PFSK-1 (cell line): Measurements from ENCODE around the gene SP4.

ENCODE experiments used
- FOXP2 ChIP-seq: optimal IDR thresholded peaks from 2 replicates; pipeline ENCODE3; 2011; ENCODE audit warnings: borderline replicate concordance, control low read depth, inconsistent platforms; ENCODE audit not compliant: insufficient read depth; ENCODE audit errors: extremely low read length, extremely low read depth
- POLR2AphosphoS5 ChIP-seq: IDR thresholded peaks from 2 replicates; pipeline ENCODE4 v1.6.1; 2012; ENCODE audit warnings: low read depth, mild to moderate bottlenecking, control low read depth, low read length, moderate library complexity
- SIN3A ChIP-seq: IDR thresholded peaks from 2 replicates; pipeline ENCODE4 v1.6.1; 2012; ENCODE audit warnings: mild to moderate bottlenecking, low read length, moderate library complexity, borderline replicate concordance; ENCODE audit not compliant: insufficient read depth
- TAF1 ChIP-seq: IDR thresholded peaks from 2 replicates; pipeline ENCODE4 v1.6.1; 2012; ENCODE audit warnings: low read length, control low read depth, borderline replicate concordance; ENCODE audit not compliant: insufficient read depth
- TF ChIP-seq, protein P1 (sequence below), 2 experiments: IDR thresholded peaks; 2 replicates each; pipeline versions ENCODE4 v1.6.1 to v1.8.0; 2011 to 2012; ENCODE audit warnings: low read depth in 2 of 2, low read length in 2 of 2, control low read depth in 1 of 2, inconsistent platforms in 1 of 2, mild to moderate bottlenecking in 1 of 2, moderate library complexity in 1 of 2; ENCODE audit not compliant: insufficient read depth in 1 of 2

SP4 gene

DNA sequence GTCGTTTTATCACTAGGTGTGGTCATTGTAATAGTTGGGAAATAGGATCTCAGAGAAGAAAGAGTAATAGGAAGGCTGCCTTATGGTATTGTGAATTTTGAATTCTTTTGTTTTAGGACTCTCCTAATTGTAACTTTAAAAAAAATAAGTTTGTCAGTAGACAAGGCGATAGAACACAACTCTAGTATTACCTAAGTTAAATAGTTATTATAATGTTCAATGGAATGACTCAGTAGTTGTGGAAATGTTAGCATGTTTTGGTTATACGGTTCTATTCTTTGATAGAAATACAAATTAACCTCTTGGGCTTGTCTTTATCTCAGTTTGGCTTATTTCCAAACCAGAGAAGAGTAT is 116.4 kb downstream of the SP4 start:
- TF ChIP-seq TAF1 (no peak), SIN3A (no peak), FOXP2 (no peak), POLR2AphosphoS5 (no peak)
- TF ChIP-seq, protein P1, sequence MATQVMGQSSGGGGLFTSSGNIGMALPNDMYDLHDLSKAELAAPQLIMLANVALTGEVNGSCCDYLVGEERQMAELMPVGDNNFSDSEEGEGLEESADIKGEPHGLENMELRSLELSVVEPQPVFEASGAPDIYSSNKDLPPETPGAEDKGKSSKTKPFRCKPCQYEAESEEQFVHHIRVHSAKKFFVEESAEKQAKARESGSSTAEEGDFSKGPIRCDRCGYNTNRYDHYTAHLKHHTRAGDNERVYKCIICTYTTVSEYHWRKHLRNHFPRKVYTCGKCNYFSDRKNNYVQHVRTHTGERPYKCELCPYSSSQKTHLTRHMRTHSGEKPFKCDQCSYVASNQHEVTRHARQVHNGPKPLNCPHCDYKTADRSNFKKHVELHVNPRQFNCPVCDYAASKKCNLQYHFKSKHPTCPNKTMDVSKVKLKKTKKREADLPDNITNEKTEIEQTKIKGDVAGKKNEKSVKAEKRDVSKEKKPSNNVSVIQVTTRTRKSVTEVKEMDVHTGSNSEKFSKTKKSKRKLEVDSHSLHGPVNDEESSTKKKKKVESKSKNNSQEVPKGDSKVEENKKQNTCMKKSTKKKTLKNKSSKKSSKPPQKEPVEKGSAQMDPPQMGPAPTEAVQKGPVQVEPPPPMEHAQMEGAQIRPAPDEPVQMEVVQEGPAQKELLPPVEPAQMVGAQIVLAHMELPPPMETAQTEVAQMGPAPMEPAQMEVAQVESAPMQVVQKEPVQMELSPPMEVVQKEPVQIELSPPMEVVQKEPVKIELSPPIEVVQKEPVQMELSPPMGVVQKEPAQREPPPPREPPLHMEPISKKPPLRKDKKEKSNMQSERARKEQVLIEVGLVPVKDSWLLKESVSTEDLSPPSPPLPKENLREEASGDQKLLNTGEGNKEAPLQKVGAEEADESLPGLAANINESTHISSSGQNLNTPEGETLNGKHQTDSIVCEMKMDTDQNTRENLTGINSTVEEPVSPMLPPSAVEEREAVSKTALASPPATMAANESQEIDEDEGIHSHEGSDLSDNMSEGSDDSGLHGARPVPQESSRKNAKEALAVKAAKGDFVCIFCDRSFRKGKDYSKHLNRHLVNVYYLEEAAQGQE (IDR thresholded peaks at IDR 0.05; ENCODE audit: insufficient read depth in 1 of 2, low read depth in 2 of 2, low read length in 2 of 2), result no peak

DNA sequence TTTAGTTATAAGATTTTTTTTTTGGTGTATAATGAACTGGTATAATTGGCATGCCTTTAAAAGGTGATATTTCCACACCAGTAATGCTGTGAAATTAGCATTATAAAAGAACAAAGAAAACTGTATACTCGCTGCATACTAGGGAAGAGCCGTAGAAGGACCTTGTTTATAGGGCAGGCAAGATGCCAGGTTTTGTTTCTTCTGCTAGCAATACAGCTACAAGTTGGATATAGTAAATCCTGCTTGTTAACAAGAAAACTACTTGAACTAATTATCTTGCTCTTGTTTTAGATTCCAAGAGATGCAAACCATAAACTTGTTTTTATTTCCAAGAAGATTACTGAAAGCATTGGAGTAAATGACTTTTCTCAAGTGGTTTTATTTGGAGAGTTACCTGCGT is 116.8 kb downstream of the SP4 start:
- TF ChIP-seq TAF1, result no peak
- no peak for TF ChIP-seq POLR2AphosphoS5
- no peak for TF ChIP-seq FOXP2
- TF ChIP-seq, protein P1 (IDR thresholded peaks at IDR 0.05; ENCODE audit: insufficient read depth in 1 of 2, low read depth in 2 of 2, low read length in 2 of 2), result no peak
- no peak for TF ChIP-seq SIN3A

DNA sequence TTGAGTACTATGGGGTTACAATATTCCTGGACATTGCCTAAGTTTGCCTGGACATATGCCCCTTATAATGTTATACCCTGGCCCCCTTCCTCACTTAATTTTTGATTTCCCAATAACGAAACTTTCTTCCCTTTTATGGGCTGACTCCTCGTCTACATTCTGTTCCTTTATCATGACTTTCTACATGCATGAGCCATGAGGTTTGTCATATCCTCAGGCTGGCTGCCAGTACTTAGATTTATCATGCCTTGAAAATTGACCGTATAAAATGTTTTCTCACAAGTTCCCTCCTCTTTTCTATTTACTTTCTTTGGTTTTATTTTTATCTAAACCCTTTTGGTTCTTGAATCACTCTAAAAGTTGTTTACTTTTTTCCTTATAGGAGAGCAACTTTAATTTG is 119.6 kb downstream of the SP4 start:
- TF ChIP-seq SIN3A (no peak), POLR2AphosphoS5 (no peak), TAF1 (no peak), FOXP2 (no peak)
- TF ChIP-seq, protein P1 (IDR thresholded peaks at IDR 0.05; ENCODE audit: insufficient read depth in 1 of 2, low read depth in 2 of 2, low read length in 2 of 2), result no peak

DNA sequence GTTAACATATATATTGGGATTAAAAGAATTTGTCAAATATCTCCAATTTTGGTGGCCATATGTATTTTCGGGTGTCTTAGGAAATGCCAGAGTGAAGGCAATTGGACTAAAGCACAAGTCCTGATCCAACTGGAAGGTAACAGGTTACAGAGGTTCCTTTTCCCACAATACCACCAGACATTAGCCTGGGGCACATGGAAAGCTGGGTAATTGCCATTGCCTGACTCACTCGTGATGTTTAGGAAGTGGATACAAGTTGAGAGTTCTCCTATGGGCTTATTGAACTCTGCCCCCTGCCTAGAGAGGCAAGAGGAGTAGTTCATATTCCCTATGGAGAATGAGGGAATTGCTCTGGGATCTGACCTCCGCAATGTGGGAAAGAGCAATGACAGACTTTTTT is 120.6 kb downstream of the SP4 start:
- TF ChIP-seq FOXP2 (no peak), SIN3A (no peak), POLR2AphosphoS5 (no peak), TAF1 (no peak)
- TF ChIP-seq, protein P1 (IDR thresholded peaks at IDR 0.05; ENCODE audit: insufficient read depth in 1 of 2, low read depth in 2 of 2, low read length in 2 of 2), result no peak

DNA sequence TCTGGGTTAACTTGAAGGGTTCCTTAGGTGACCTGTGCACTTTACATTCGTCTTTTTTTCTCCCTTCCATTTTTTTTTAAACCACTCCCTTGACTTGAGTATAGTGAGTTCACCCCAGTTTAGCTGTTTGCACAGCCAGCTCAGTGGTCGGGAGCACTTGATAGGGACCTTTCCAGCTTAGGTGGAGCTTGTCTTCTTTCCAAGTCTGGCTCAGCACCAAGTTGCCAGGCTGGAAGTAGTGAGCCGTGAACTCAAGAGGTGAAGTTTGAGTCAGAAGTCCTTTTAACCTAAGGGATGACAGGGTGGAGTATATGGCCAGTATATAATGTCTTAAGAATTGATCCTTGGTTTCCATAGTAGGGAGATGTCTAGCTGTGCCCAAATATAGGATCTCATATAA is 122.2 kb downstream of the SP4 start:
- TF ChIP-seq TAF1 (no peak), FOXP2 (no peak), SIN3A (no peak), POLR2AphosphoS5 (no peak)
- TF ChIP-seq, protein P1 (IDR thresholded peaks at IDR 0.05; ENCODE audit: insufficient read depth in 1 of 2, low read depth in 2 of 2, low read length in 2 of 2), result no peak
